Smooth muscle cell (in vitro differentiated cells): Measurements from ENCODE around the gene SKIC2. TPM values are rescaled to one million over a fixed set of nuclear protein-coding genes. Genes with fewer than 3 reads are reported as not detected.
"Not testable (repeated sequence)": the region's sequence is repeated elsewhere in the genome, so short reads cannot be mapped to it uniquely, and the experiment has no call there.

Experiments
- DNase-seq: peaks from one replicate; lab custom pipeline; 2025; ENCODE audit not compliant: unreplicated experiment; lab: John Stamatoyannopoulos, UW
- H2AFZ ChIP-seq: fragments of 200-600 bp; sonication (generic); 2 replicates; pipeline ENCODE4 v1.6.0; 2016; ENCODE audit warnings: antibody characterized with exemption, low read depth, mild to moderate bottlenecking
- H3F3A ChIP-seq: fragments of 200-600 bp; sonication (generic); 2 replicates; pipeline ENCODE4 v1.6.0; 2017; ENCODE audit warnings: antibody characterized with exemption, low read depth
- H3K27ac ChIP-seq: fragments of 200-600 bp; sonication (generic); 2 replicates; pipeline ENCODE4 v1.5.1; 2016; ENCODE audit warnings: low read depth, mild to moderate bottlenecking
- H3K27me3 ChIP-seq: fragments of 200-600 bp; sonication (generic); 2 replicates; pipeline ENCODE4 v1.6.1; 2016; ENCODE audit warnings: low read depth, mild to moderate bottlenecking
- H3K36me3 ChIP-seq: fragments of 200-600 bp; sonication (generic); 2 replicates; pipeline ENCODE4 v1.5.1; 2016; ENCODE audit warnings: low read depth
- H3K4me1 ChIP-seq: fragments of 200-600 bp; sonication (generic); 2 replicates; pipeline ENCODE4 v1.5.1; 2016; ENCODE audit warnings: low read depth
- H3K4me2 ChIP-seq: fragments of 200-600 bp; sonication (generic); 2 replicates; pipeline ENCODE4 v1.6.0; 2016; ENCODE audit warnings: mild to moderate bottlenecking
- H3K4me3 ChIP-seq: fragments of 200-600 bp; sonication (generic); 2 replicates; pipeline ENCODE4 v1.5.1; 2016; ENCODE audit warnings: mild to moderate bottlenecking
- H3K79me2 ChIP-seq: fragments of 200-600 bp; sonication (generic); 2 replicates; pipeline ENCODE4 v1.6.0; 2016; ENCODE audit warnings: low read depth, mild to moderate bottlenecking
- H3K9ac ChIP-seq: fragments of 200-600 bp; sonication (generic); 2 replicates; pipeline ENCODE4 v1.6.0; 2016; ENCODE audit warnings: low read depth
- H3K9me3 ChIP-seq: fragments of 200-600 bp; sonication (generic); replicated peaks from 2 replicates; pipeline ENCODE4 v1.5.1; 2016; ENCODE audit warnings: low read depth
- H4K20me1 ChIP-seq: fragments of 200-600 bp; sonication (generic); 2 replicates; pipeline ENCODE4 v1.6.0; 2016; ENCODE audit warnings: low read depth
- CTCF ChIP-seq: fragments of 200-600 bp; sonication (generic); IDR thresholded peaks from 2 replicates; pipeline ENCODE4 v1.5.1; 2017; ENCODE audit warnings: borderline replicate concordance, mild to moderate bottlenecking, antibody characterized with exemption; ENCODE audit not compliant: insufficient read depth, poor library complexity, severe bottlenecking
- whole genome bisulfite sequencing: methylation state at CpG from one replicate; pipeline ENCODE4 v1.1.7; 2016; ENCODE audit warnings: low lambda C conversion rate; 5-methylcytosine and 5-hydroxymethylcytosine counted together
- polyA plus RNA-seq: library from polyadenylated mRNA; unstranded; fragments of >200 nt; fragmentation: Nextera tagmentation; extraction: Ambion mirVana; gene quantifications from 2 replicates; pipeline ENCODE4 v1.2.1, GENCODE V29; 2016
- total RNA-seq: library from RNA; depleted of rRNA; stranded (reverse); fragments of >200 nt; gene quantifications from 2 replicates; pipeline ENCODE4 v1.2.3, GENCODE V29; 2014

The SKIC2 gene
- total and polyA plus RNA-seq, 2 experiments from 2014 or later, result 27.6 to 56.0 TPM

DNA sequence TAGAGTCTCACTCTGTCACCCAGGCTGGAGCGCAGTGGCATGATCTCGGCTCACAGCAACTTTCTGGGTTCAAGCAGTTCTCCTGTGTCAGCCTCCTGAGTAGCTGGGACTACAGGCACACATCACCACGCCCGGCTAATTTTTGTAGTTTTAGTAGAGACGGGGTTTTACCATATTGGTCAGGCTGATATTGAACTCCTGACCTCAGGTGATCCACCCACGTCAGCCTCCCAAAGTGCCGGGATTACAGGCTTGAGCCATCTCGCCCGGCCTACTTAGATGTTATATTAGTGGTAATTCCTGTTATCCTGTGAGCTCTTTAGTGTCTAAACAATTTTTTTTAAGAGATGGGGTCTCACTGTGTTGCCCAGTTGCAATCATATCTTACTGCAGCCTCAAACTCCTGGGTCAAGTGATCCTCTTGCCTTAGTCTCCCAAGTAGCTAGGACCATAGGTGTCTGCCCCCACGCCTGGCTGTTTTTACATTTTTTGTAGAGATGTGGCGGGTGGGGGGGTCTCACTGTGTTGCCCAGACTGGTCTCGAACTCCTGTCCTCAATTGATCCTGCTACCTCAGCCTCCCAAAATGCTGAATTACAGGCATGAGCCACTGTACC is 18.9 kb downstream of the SKIC2 start:
- TF ChIP-seq CTCF, result no peak
- H3K79me2 ChIP-seq, result peaks cover 17% of the 10 kb centered on the region
- no peak overlapping the region for H3K27ac ChIP-seq
- H3K27me3 ChIP-seq, result no peaks in the 10 kb centered on the region
- no peak for DNase-seq
- no peak overlapping the region for H3K4me2 ChIP-seq
- no peak overlapping the region for H3K9ac ChIP-seq
- no peak overlapping the region for H2AFZ ChIP-seq
- H3K9me3 ChIP-seq, result no peaks in the 10 kb centered on the region
- H3K4me1 ChIP-seq, result peaks cover 7% of the 10 kb centered on the region
- H4K20me1 ChIP-seq, result no peaks in the 10 kb centered on the region
- H3K36me3 ChIP-seq, result no peaks in the 10 kb centered on the region
- 94% methylated on average over 12 of the region's 12 CpGs for WGBS
- no peaks in the 10 kb centered on the region for H3F3A ChIP-seq
- H3K4me3 ChIP-seq, result no peak overlapping the region

GRCh38 chr6:31978831-31979230 is 19.9 kb downstream of the SKIC2 start:
- H3K9me3 ChIP-seq, result no peaks in the 10 kb centered on the region
- TF ChIP-seq CTCF, result no peak
- no peaks in the 10 kb centered on the region for H3K36me3 ChIP-seq
- H3K4me2 ChIP-seq, result no peak overlapping the region
- H4K20me1 ChIP-seq, result no peaks in the 10 kb centered on the region
- H3K9ac ChIP-seq, result no peak overlapping the region
- WGBS, result 94% methylated on average over 5 of the region's 5 CpGs
- no peaks in the 10 kb centered on the region for H3K4me1 ChIP-seq
- H3K4me3 ChIP-seq, result no peak overlapping the region
- peaks cover 8% of the 10 kb centered on the region for H3K79me2 ChIP-seq
- no peaks in the 10 kb centered on the region for H3F3A ChIP-seq
- H3K27ac ChIP-seq, result no peak overlapping the region
- DNase-seq, result no peak
- H3K27me3 ChIP-seq, result no peaks in the 10 kb centered on the region
- no peak overlapping the region for H2AFZ ChIP-seq

DNA sequence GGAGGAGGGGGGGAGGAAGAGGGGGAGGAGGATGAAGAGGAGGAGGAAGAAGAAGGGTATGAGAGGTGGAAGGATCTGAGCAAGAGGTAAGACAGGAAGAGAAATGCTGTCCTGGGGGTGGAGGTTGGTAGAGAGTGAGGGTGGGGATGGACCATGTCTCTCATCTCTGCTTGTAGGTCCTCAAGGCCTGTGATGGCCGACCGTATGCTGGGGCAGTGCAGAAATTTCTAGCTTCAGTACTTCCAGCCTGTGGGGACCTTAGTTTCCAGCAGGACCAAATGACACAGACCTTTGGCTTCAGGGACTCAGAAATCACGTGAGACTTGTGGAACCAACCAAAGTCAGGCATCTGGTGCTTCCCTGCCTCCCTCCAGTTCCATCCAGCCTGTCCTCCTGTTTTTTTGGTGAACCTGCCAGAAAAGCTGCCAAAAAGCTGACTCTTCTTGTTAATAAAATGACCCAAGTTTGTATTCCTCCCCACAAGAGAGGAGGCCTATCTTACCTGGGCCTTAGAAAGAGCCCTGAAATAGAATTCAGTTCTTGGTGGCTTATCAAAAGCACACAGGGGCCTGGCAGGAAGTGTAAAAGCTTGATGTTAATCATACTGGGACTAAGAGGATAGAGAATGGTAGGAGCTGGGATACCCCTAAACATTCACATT is 20.4 kb downstream of the SKIC2 start:
- no peak for DNase-seq
- WGBS, result 100% methylated on average over 3 of the region's 3 CpGs
- H3K9ac ChIP-seq, result no peak overlapping the region
- TF ChIP-seq CTCF, result no peak
- H3K4me3 ChIP-seq, result no peak overlapping the region
- no peaks in the 10 kb centered on the region for H3F3A ChIP-seq
- H3K4me2 ChIP-seq, result no peak overlapping the region
- H3K79me2 ChIP-seq, result peaks cover 3% of the 10 kb centered on the region
- no peak overlapping the region for H3K27ac ChIP-seq
- H2AFZ ChIP-seq, result no peak overlapping the region
- no peaks in the 10 kb centered on the region for H3K27me3 ChIP-seq
- no peaks in the 10 kb centered on the region for H3K4me1 ChIP-seq
- no peaks in the 10 kb centered on the region for H3K9me3 ChIP-seq
- H4K20me1 ChIP-seq, result no peaks in the 10 kb centered on the region
- no peaks in the 10 kb centered on the region for H3K36me3 ChIP-seq

DNA sequence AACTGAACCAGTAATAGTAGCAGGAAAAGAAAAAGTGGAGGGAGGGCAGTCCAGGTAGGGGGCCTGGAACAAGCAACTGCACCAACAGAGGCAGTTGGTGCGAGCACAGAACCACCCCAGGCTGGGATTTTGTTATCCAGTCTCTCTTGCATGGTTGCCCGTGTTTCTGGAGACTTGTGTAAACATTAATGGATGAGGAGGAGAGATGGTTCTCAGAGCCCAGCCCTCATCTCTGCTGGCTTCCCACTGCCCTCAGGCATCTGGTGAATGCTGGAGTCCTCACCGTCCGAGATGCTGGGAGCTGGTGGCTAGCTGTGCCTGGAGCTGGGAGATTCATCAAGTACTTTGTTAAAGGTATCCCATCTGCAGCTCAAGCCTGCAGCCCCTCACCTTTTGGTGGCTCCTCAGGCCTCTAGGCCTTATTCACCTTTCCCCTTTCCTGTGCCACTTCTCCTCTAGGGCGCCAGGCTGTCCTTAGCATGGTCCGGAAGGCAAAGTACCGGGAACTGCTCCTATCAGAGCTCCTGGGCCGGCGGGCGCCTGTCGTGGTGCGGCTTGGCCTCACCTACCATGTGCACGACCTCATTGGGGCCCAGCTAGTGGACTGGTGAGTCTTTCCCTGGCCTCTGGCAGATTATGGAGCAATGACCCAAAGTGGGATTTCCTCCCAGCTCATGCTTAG is 21.4 kb downstream of the SKIC2 start:
- H3K4me1 ChIP-seq, H3K79me2 ChIP-seq, H3K4me2 ChIP-seq, H3K9ac ChIP-seq, DNase-seq, H4K20me1 ChIP-seq, H3K27ac ChIP-seq, H3K36me3 ChIP-seq, H3K27me3 ChIP-seq, H3F3A ChIP-seq, H3K9me3 ChIP-seq, H3K4me3 ChIP-seq, H2AFZ ChIP-seq: not testable (repeated sequence)
- WGBS, result 92% methylated on average over 12 of the region's 13 CpGs

DNA sequence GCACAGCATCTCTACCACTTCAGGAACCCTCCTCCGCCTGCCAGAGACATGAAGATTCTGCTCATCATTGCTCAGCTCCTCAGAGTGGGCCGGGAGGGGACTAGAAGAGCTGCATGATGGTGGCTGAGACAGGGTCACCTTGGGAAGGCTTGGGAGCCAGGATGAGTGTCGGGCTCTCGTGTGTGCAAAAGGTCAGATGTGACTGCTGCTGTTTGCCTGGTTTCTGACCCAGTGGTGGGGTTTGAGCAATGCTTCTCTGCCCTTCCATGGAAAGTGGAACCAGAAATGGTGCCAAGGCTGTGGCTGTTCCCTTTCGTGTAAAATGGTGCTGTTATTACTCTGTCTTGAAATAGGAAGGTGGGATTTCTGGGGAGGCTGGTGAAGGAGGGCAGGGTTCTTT is 22.0 kb downstream of the SKIC2 start:
- not testable (repeated sequence) for H3K4me1 ChIP-seq, H3K36me3 ChIP-seq, DNase-seq, H4K20me1 ChIP-seq, H2AFZ ChIP-seq, H3K4me3 ChIP-seq, H3K9ac ChIP-seq, H3F3A ChIP-seq, H3K79me2 ChIP-seq, H3K9me3 ChIP-seq, H3K4me2 ChIP-seq, H3K27ac ChIP-seq, H3K27me3 ChIP-seq
- no CpG with 5 or more reads among the region's 5 CpGs for WGBS

- not testable (repeated sequence) for H3K9ac ChIP-seq, H3K27ac ChIP-seq, H3F3A ChIP-seq, DNase-seq, H3K9me3 ChIP-seq, H3K4me3 ChIP-seq, H2AFZ ChIP-seq, H3K27me3 ChIP-seq, H3K79me2 ChIP-seq, H3K4me1 ChIP-seq, H3K36me3 ChIP-seq, H3K4me2 ChIP-seq, H4K20me1 ChIP-seq
- WGBS, result no CpG with 5 or more reads among the region's 7 CpGs
Observed at GRCh38 chr6:31981744-31982143, 22.8 kb downstream of the SKIC2 start, which contains the start of gene C4A. Gene C4A, plus strand, starts transcription at chr6:31982057. Its CDS starts 51 bp downstream, at chr6:31982108.
